Measurements from ENCODE around the gene FBLN2. TPM values are rescaled to one million over a fixed set of nuclear protein-coding genes. Genes with fewer than 3 reads are reported as not detected.

Gene FBLN2
- total RNA-seq, 3 donors from 2014 or later (not counting 1 experiment from before 2014, with no cell fraction given), result 0.61 to 2.7 (median 1.6) TPM

- Histone ChIP-seq H3K9me3 (ENCODE audit: control insufficient read depth, insufficient read depth, low read length) (no peaks in the 10 kb centered on the region), H3K27ac (ENCODE audit: low read length) (no peak overlapping the region), H3K27me3 (ENCODE audit: control insufficient read depth, insufficient read depth, low read length) (no peaks in the 10 kb centered on the region), H3K36me3 (ENCODE audit: control insufficient read depth, insufficient read depth, low read length) (no peaks in the 10 kb centered on the region), H3K4me3 (ENCODE audit: low read length) (no peak overlapping the region), H3K4me1 (ENCODE audit: control insufficient read depth, insufficient read depth, low read length) (no peaks in the 10 kb centered on the region)
- Mint-ChIP-seq H3K4me1 (no peaks in the 10 kb centered on the region), H3K36me3 (no peaks in the 10 kb centered on the region), H3K27ac (no peak overlapping the region), H3K27me3 (ENCODE audit: low read depth in 2 of 2) (no peaks in the 10 kb centered on the region), H3K4me3 (no peak overlapping the region), H3K9me3 (no peaks in the 10 kb centered on the region)
- ATAC-seq, result no peak
- intact Hi-C loops (cut with micrococcal nuclease), result no loop called here
- TF ChIP-seq, protein P1, sequence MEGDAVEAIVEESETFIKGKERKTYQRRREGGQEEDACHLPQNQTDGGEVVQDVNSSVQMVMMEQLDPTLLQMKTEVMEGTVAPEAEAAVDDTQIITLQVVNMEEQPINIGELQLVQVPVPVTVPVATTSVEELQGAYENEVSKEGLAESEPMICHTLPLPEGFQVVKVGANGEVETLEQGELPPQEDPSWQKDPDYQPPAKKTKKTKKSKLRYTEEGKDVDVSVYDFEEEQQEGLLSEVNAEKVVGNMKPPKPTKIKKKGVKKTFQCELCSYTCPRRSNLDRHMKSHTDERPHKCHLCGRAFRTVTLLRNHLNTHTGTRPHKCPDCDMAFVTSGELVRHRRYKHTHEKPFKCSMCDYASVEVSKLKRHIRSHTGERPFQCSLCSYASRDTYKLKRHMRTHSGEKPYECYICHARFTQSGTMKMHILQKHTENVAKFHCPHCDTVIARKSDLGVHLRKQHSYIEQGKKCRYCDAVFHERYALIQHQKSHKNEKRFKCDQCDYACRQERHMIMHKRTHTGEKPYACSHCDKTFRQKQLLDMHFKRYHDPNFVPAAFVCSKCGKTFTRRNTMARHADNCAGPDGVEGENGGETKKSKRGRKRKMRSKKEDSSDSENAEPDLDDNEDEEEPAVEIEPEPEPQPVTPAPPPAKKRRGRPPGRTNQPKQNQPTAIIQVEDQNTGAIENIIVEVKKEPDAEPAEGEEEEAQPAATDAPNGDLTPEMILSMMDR (IDR thresholded peaks at IDR 0.05), result no peak
- no peak for DNase-seq
- WGBS (ENCODE audit: insufficient coverage), result 86% methylated on average over 26 of the region's 26 CpGs
Measured at GRCh38 chr3:13515786-13516759, 32.9 kb upstream of the FBLN2 start.

GRCh38 chr3:13516760-13517135 is 32.2 kb upstream of the FBLN2 start:
- H3K4me1 Mint-ChIP-seq, result no peaks in the 10 kb centered on the region
- Histone ChIP-seq H3K4me3 (ENCODE audit: low read length) (no peak overlapping the region), H3K36me3 (ENCODE audit: control insufficient read depth, insufficient read depth, low read length) (no peaks in the 10 kb centered on the region), H3K27ac (ENCODE audit: low read length) (no peak overlapping the region), H3K9me3 (ENCODE audit: control insufficient read depth, insufficient read depth, low read length) (no peaks in the 10 kb centered on the region), H3K4me1 (ENCODE audit: control insufficient read depth, insufficient read depth, low read length) (no peaks in the 10 kb centered on the region), H3K27me3 (ENCODE audit: control insufficient read depth, insufficient read depth, low read length) (no peaks in the 10 kb centered on the region)
- H3K27ac Mint-ChIP-seq, result no peak overlapping the region
- TF ChIP-seq, protein P1 (IDR thresholded peaks at IDR 0.05), result no peak
- H3K4me3 Mint-ChIP-seq, result no peak overlapping the region
- no peak for ATAC-seq
- intact Hi-C loops (cut with micrococcal nuclease), result no loop called here
- 92% methylated on average over 7 of the region's 9 CpGs for whole genome bisulfite sequencing (ENCODE audit: insufficient coverage)
- no peaks in the 10 kb centered on the region for H3K36me3 Mint-ChIP-seq
- DNase-seq, result no peak
- H3K9me3 Mint-ChIP-seq, result no peaks in the 10 kb centered on the region
- H3K27me3 Mint-ChIP-seq (ENCODE audit: low read depth in 2 of 2), result no peaks in the 10 kb centered on the region

GRCh38 chr3:13517253-13517977 is 31.5 kb upstream of the FBLN2 start:
- Mint-ChIP-seq H3K27ac (no peak overlapping the region), H3K27me3 (ENCODE audit: low read depth in 2 of 2) (no peaks in the 10 kb centered on the region), H3K4me1 (no peaks in the 10 kb centered on the region), H3K9me3 (no peaks in the 10 kb centered on the region), H3K36me3 (no peaks in the 10 kb centered on the region), H3K4me3 (no peak overlapping the region)
- Histone ChIP-seq H3K4me3 (ENCODE audit: low read length) (no peak overlapping the region), H3K9me3 (ENCODE audit: control insufficient read depth, insufficient read depth, low read length) (no peaks in the 10 kb centered on the region), H3K27me3 (ENCODE audit: control insufficient read depth, insufficient read depth, low read length) (no peaks in the 10 kb centered on the region), H3K27ac (ENCODE audit: low read length) (no peak overlapping the region), H3K4me1 (ENCODE audit: control insufficient read depth, insufficient read depth, low read length) (no peaks in the 10 kb centered on the region), H3K36me3 (ENCODE audit: control insufficient read depth, insufficient read depth, low read length) (no peaks in the 10 kb centered on the region)
- no peak for ATAC-seq
- intact Hi-C loops (cut with micrococcal nuclease), result no loop called here
- TF ChIP-seq, protein P1 (IDR thresholded peaks at IDR 0.05), result no peak
- no peak for DNase-seq
- WGBS (ENCODE audit: insufficient coverage), result 79% methylated on average over 18 of the region's 18 CpGs
